ENCODE results near the gene SLC37A1.

The SLC37A1 gene

GRCh38 chr21:42621166-42621818 is 107.6 kb downstream of the SLC37A1 start:
- TF ChIP-seq, protein P1, sequence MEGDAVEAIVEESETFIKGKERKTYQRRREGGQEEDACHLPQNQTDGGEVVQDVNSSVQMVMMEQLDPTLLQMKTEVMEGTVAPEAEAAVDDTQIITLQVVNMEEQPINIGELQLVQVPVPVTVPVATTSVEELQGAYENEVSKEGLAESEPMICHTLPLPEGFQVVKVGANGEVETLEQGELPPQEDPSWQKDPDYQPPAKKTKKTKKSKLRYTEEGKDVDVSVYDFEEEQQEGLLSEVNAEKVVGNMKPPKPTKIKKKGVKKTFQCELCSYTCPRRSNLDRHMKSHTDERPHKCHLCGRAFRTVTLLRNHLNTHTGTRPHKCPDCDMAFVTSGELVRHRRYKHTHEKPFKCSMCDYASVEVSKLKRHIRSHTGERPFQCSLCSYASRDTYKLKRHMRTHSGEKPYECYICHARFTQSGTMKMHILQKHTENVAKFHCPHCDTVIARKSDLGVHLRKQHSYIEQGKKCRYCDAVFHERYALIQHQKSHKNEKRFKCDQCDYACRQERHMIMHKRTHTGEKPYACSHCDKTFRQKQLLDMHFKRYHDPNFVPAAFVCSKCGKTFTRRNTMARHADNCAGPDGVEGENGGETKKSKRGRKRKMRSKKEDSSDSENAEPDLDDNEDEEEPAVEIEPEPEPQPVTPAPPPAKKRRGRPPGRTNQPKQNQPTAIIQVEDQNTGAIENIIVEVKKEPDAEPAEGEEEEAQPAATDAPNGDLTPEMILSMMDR (IDR thresholded peaks at IDR 0.05; ENCODE audit: low read depth, low read length): no peak
- no peak overlapping the region for H3K4me3 ChIP-seq (ENCODE audit: low read depth, low read length)

DNA sequence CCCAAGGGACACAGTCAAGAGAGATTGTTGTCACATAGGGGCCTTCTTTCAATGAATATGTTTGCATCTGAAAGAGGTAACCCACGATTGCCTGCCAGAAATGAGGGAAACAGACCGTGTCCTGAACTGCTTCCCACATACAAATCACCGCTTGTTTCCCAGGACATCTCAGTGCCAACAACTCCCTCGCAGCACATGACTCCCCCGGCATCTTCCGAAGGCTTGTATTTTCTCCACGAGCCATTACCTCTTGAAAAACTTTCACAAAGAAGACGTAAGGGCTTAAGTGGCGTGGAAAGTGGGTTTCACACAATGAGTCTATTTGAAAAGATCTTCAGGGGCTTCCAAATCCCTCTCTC is 108.1 kb downstream of the SLC37A1 start:
- H3K4me3 ChIP-seq (ENCODE audit: low read depth, low read length): no peak overlapping the region
- TF ChIP-seq, protein P1 (IDR thresholded peaks at IDR 0.05; ENCODE audit: low read depth, low read length): no peak

DNA sequence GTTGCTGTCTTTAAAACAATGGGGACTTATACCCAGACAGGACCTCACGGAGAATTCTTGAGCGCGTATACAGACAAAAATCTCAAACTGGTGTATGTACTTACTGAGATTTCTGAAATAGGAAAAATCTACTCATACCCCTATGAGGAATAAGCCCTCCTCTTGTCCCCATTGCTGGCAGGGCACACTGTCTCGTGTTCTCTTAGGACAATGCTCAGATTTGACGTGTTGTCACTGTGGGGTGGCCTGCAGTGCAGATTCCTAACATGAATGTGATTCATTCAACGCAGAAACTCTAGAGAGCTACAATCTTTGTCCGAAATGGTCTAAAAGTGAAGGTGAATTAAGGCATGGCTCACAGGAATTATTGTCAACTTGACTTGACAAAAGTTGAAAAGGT is 108.6 kb downstream of the SLC37A1 start:
- TF ChIP-seq, protein P1 (IDR thresholded peaks at IDR 0.05; ENCODE audit: low read depth, low read length): no peak
- H3K4me3 ChIP-seq (ENCODE audit: low read depth, low read length): no peak overlapping the region

- TF ChIP-seq, protein P1 (IDR thresholded peaks at IDR 0.05; ENCODE audit: low read depth, low read length): no peak
- H3K4me3 ChIP-seq (ENCODE audit: low read depth, low read length): no peak overlapping the region
Observed at GRCh38 chr21:42623694-42624093, 110.0 kb downstream of the SLC37A1 start.

DNA sequence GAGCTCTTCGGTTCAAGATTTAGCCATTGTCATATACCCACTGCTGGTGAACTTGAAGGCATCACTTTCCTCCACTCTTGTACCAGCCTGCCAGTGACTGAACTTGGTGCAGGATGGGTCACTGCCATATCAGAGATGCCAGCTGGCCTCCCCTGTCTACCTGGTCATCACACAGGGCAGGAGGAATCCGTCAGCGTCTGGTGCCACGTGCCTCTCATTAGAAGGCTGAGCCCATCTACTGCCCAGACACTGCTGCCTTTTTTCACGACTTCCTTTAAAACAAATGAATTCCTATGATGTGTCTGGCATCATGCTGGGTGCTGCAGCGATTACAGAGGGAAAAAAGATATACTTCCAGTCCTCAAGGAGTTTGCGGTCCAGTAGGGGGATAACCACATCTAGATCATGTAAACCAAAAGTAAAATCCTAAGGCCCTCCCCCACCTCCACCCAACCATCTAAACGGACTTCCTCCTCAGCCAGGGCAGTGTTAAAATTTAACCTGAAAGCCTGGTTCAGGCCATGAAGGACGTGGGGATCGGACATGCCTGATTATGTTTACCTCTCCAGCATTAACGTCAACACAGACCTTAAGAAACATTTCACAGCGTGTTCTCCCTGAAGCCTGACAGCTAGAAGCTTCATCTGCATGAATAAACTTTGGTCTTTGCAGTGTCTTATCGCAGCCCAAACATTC is 110.6 kb downstream of the SLC37A1 start:
- H3K4me3 ChIP-seq (ENCODE audit: low read depth, low read length): no peak overlapping the region
- TF ChIP-seq, protein P1 (IDR thresholded peaks at IDR 0.05; ENCODE audit: low read depth, low read length): no peak

GRCh38 chr21:42624936-42625335 is 111.3 kb downstream of the SLC37A1 start:
- no peak overlapping the region for H3K4me3 ChIP-seq (ENCODE audit: low read depth, low read length)
- TF ChIP-seq, protein P1 (IDR thresholded peaks at IDR 0.05; ENCODE audit: low read depth, low read length): no peak

- TF ChIP-seq, protein P1 (IDR thresholded peaks at IDR 0.05; ENCODE audit: low read depth, low read length): no peak
- no peak overlapping the region for H3K4me3 ChIP-seq (ENCODE audit: low read depth, low read length)
Observed at GRCh38 chr21:42626171-42626570, 112.5 kb downstream of the SLC37A1 start.
